Muscle layer of colon (tissue), 2 donors: Measurements from ENCODE around the gene TAF15.

Experiments
- H3K27ac ChIP-seq: one replicate; pipeline ENCODE4 v1.7.0; 2013; ENCODE audit warnings: low read depth, mild to moderate bottlenecking, low read length, moderate library complexity
- H3K27me3 ChIP-seq, 2 donors: one replicate each; pipeline ENCODE4 v1.7.0; 2013; ENCODE audit warnings: low read length in 2 of 2, mild to moderate bottlenecking in 2 of 2; ENCODE audit not compliant: insufficient read depth in 2 of 2, control insufficient read depth in 1 of 2
- H3K36me3 ChIP-seq: one replicate; pipeline ENCODE4 v1.7.0; 2013; ENCODE audit warnings: mild to moderate bottlenecking, low read length; ENCODE audit not compliant: insufficient read depth
- H3K4me1 ChIP-seq: one replicate; pipeline ENCODE4 v1.7.0; 2013; ENCODE audit warnings: mild to moderate bottlenecking, low read length; ENCODE audit not compliant: insufficient read depth
- H3K4me3 ChIP-seq, 2 donors: one replicate each; pipeline ENCODE4 v1.7.0; 2013; ENCODE audit warnings: low read length in 2 of 2, low read depth in 1 of 2, mild to moderate bottlenecking in 1 of 2, moderate library complexity in 1 of 2
- H3K9ac ChIP-seq: one replicate; pipeline ENCODE4 v1.7.0; 2013; ENCODE audit warnings: low read length
- H3K9me3 ChIP-seq: one replicate; pipeline ENCODE4 v1.7.0; 2013; ENCODE audit warnings: mild to moderate bottlenecking, low read length
- donor health status: abdominal sarcoma.
- donor health status: Adenocarcinoma of cecum.

Gene TAF15

GRCh38 chr17:35865412-35866340, 56.4 kb downstream of the TAF15 start:
- H3K36me3 ChIP-seq = no peaks in the 10 kb centered on the region
- no peak overlapping the region for H3K4me3 ChIP-seq
- no peak overlapping the region for H3K27ac ChIP-seq

DNA sequence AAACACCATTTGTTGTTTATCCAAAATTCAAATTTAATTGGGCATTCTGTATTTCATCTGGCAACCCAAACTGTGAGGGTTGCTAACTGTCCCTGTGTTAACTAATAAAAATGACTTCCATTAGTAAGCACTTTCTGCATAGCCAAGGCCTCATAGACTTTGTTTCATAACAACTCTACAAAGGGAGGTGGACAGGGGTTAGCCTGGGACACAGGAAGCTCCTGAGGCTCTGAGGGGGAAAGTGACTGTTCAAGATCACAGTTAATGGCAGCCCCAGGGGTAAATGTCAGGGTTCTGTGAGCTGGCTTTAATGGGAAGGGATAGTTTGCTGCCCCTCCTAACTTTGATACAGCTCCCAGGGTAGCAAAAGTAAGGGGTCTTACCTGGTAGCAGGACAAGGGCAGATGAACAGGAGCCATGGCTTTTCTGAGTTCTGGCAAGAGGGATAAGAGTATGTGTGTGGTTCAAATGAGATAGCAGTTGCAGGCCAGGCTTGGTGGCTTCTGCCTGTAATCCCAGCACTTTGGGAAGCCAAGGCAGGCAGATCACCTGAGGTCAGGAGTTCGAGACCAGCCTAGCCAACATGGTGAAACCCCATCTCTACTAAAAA, 57.2 kb downstream of the TAF15 start:
- no peaks in the 10 kb centered on the region for H3K27me3 ChIP-seq
- H3K36me3 ChIP-seq = no peaks in the 10 kb centered on the region
- H3K4me1 ChIP-seq = peaks cover 4% of the 10 kb centered on the region
- H3K4me3 ChIP-seq = no peak overlapping the region
- H3K9ac ChIP-seq = no peak overlapping the region
- no peaks in the 10 kb centered on the region for H3K9me3 ChIP-seq
- no peak overlapping the region for H3K27ac ChIP-seq

More at GRCh38 chr17:35865412-35866340, 56.4 kb downstream of the TAF15 start:
- H3K27me3 ChIP-seq = no peaks in the 10 kb centered on the region
- peaks cover 4% of the 10 kb centered on the region for H3K4me1 ChIP-seq
- no peaks in the 10 kb centered on the region for H3K9me3 ChIP-seq
- H3K9ac ChIP-seq = no peak overlapping the region

DNA sequence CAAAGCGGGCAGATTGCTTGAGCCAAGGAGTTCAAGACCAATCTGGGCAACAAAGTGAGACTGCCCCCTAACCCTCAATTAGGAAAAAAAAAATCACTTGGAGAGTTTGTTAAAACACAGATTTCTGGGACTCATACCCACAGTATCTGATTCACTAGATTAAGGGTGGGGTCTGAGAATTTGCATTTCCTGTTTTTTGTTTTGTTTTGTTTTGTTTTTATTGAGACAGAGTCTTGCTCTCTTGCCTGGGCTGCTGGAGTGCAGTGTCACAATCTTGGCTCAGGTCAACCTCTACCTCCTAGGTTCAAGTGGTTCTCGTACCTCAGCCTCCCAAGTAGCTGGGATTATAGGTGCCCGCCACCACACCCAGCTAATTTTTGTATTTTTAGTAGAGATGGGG, 58.3 kb downstream of the TAF15 start:
- H3K9me3 ChIP-seq = no peaks in the 10 kb centered on the region

GRCh38 chr17:35868737-35869136, 59.5 kb downstream of the TAF15 start, which contains the start of gene HEATR9:
Gene HEATR9, minus strand, starts transcription at chr17:35868891. Its CDS starts 149 bp downstream, at chr17:35868742.
- Histone ChIP-seq H3K9ac (no peak within 1 kb of the TSS), H3K9me3 (no peaks in the 10 kb centered on the region), H3K27ac (no peak within 1 kb of the TSS), H3K36me3 (no peaks in the 10 kb centered on the region), H3K4me1 (peaks cover 4% of the 10 kb centered on the region), H3K27me3 (no peaks in the 10 kb centered on the region), H3K4me3 (no peak within 1 kb of the TSS)

More for the DNA sequence above, 58.3 kb downstream of the TAF15 start:
- Histone ChIP-seq H3K36me3 (no peaks in the 10 kb centered on the region), H3K9ac (no peak overlapping the region), H3K27me3 (no peaks in the 10 kb centered on the region), H3K27ac (no peak overlapping the region), H3K4me1 (peaks cover 4% of the 10 kb centered on the region), H3K4me3 (no peak overlapping the region)

DNA sequence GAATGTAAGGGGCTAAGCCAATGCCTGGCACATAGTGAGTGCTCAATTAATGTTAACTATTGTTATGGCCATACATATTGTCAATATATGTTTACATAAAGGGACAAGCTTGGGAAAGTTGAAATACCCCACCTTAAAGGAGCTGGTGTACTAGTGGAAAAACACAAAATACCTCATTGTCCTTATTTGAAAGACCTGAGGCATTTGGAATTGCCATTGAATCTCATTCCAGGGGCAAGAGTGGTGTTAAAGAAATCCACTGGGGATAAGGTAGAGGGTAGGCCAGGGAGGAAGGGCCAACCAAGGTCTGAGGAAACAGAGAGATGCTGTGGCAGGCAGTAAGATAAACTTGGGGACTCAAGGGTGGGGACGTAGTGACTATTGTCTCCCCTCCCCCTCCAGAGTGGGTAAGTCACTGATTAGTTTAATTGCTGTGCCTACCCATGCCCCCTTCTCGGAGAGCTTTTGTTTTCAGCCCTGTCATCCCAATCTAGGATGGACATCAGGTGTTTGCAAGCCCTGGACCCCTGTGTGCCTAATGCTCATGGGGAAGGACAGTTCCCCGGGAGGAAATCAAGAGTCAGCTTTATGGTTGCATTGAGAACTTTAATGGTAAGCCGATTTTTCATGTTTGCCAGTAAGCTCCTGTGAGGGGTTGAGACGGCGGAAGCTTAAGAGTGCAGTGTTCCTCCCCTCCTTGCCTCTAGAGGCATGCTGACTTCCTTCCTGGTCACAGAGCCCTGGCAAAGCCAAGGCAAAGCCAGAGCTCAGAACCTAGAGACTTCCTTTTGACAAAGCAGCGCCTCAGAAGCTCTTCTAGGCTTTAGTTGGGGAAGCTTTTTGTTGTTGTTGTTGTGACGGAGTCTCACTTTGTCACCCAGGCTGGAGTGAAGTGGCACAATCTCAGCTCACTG, 61.9 kb downstream of the TAF15 start:
- Histone ChIP-seq H3K9me3 (no peaks in the 10 kb centered on the region), H3K4me3 (no peak overlapping the region), H3K27me3 (no peaks in the 10 kb centered on the region), H3K9ac (no peak overlapping the region), H3K4me1 (peaks cover 4% of the 10 kb centered on the region), H3K27ac (no peak overlapping the region), H3K36me3 (no peaks in the 10 kb centered on the region)

DNA sequence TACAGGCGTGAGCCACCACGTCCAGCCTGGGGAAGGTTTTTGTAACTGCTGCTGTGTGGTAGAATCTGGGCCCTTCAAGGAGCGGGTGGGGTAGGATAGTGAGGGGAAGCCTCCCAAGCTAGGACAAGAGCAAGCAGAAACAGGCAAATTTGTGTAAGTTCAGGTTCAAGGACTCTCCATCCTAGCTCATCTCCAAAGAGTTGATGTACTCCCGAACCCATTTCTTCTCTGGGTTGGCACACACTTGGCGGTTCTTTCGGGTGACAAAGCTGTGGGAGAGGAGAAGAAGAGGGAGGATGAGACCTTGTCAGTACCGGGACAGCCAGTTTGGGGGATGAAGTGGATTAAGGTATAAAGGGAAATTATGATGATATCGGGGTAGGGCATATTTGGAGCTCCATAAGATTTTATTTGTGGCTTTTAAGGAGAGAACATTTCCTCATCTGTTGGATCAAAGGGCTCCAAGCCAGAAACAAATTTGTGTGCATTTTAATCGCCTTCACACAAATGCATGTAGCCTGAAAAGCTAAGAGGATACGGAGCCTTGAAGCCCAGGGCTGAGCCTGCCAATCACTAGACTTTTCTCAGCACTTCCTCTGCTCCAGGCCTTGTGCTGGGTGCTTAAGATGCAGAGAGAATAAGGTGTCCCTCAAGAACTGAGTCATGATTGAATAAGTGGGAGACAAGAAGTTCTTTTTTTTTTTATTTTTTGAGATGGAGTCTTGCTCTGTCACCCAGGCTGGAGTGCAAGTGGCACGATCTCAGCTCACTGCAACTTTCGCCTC, 63.1 kb downstream of the TAF15 start:
- H3K4me1 ChIP-seq = no peaks in the 10 kb centered on the region
- H3K27ac ChIP-seq = no peak overlapping the region

GRCh38 chr17:35875072-35875799, 66.0 kb downstream of the TAF15 start:
- Histone ChIP-seq H3K4me1 (no peaks in the 10 kb centered on the region), H3K9ac (no peak overlapping the region), H3K36me3 (no peaks in the 10 kb centered on the region), H3K9me3 (no peaks in the 10 kb centered on the region), H3K27me3 (no peaks in the 10 kb centered on the region), H3K4me3 (no peak overlapping the region), H3K27ac (no peak overlapping the region)

More for the DNA sequence above, 63.1 kb downstream of the TAF15 start:
- Histone ChIP-seq H3K36me3 (no peaks in the 10 kb centered on the region), H3K4me3 (no peak overlapping the region), H3K9me3 (no peaks in the 10 kb centered on the region), H3K27me3 (no peaks in the 10 kb centered on the region), H3K9ac (no peak overlapping the region)

GRCh38 chr17:35875800-35876139, 66.5 kb downstream of the TAF15 start:
- no peaks in the 10 kb centered on the region for H3K9me3 ChIP-seq
- no peaks in the 10 kb centered on the region for H3K4me1 ChIP-seq
- H3K4me3 ChIP-seq = no peak overlapping the region
- no peaks in the 10 kb centered on the region for H3K36me3 ChIP-seq
- H3K27ac ChIP-seq = no peak overlapping the region
- no peaks in the 10 kb centered on the region for H3K27me3 ChIP-seq
- no peak overlapping the region for H3K9ac ChIP-seq

- Histone ChIP-seq H3K9ac (no peak overlapping the region), H3K27ac (no peak overlapping the region), H3K27me3 (no peaks in the 10 kb centered on the region), H3K4me3 (no peak overlapping the region), H3K9me3 (no peaks in the 10 kb centered on the region), H3K36me3 (no peaks in the 10 kb centered on the region), H3K4me1 (no peaks in the 10 kb centered on the region)
Measured at GRCh38 chr17:35876534-35876933, 67.2 kb downstream of the TAF15 start.

DNA sequence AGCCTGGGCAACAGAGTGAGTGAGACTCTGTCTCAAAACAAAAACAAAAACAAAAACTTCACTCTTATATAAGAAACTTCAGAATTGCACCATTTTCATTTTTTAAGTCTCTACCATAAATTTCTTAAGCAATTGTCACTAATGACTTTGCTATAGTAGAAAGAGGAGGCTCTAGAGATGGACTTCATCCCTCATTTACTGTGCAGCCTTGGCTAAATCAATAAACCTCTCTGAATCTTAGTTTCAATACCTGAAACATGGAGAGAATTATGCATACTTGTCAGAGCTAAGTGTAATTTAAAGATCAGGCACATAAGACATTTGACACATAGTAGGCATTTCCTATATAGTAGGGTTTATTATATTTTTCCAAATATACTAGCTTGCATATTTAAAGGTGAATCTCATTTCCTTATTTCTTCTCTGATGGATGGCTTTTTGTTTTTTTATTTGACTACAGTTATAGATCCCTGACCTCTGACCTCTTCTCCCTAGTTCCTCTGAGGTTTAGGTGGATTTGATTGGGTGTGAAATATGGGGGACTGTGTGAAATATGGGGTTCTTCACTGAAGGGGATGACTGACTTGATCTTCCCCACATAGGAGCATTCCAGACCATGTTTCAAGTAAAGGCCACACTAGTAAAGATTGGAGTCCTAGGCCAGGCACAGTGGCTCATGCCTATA, 68.2 kb downstream of the TAF15 start:
- Histone ChIP-seq H3K4me3 (no peak overlapping the region), H3K27me3 (no peaks in the 10 kb centered on the region), H3K36me3 (no peaks in the 10 kb centered on the region), H3K9ac (no peak overlapping the region), H3K9me3 (no peaks in the 10 kb centered on the region), H3K27ac (no peak overlapping the region), H3K4me1 (no peaks in the 10 kb centered on the region)
